ENCODE measurements around the gene CDK2. TPM values are rescaled to one million over a fixed set of nuclear protein-coding genes. Genes with fewer than 3 reads are reported as not detected.
A peak's percentile ranks its signal among the peaks of the same experiment; 100 is the strongest.

The CDK2 gene
- total RNA-seq, 1 donor from 2014 or later: 28.0 TPM

GRCh38 chr12:56010111-56010570 lies 43.5 kb downstream of the CDK2 start:
- DNase-seq: no peak
- no peaks in the 10 kb centered on the region for H3K4me1 ChIP-seq
- H3K36me3 ChIP-seq: no peaks in the 10 kb centered on the region
- TF ChIP-seq CTCF (IDR thresholded peaks at IDR 0.05): no peak
- no peak overlapping the region for H3K4me3 ChIP-seq
- no peak for ATAC-seq
- intact Hi-C loops (cut with DNase I): no loop called here
- no peaks in the 10 kb centered on the region for H3K9me3 ChIP-seq
- H3K27me3 ChIP-seq: no peaks in the 10 kb centered on the region
- no peak overlapping the region for H3K27ac ChIP-seq

- no peak overlapping the region for H3K4me3 ChIP-seq
- no peak overlapping the region for H3K27ac ChIP-seq
- no peaks in the 10 kb centered on the region for H3K36me3 ChIP-seq
- no peak for TF ChIP-seq CTCF (IDR thresholded peaks at IDR 0.05)
- no peaks in the 10 kb centered on the region for H3K9me3 ChIP-seq
- no peak for ATAC-seq
- intact Hi-C loops (cut with DNase I): no loop called here
- DNase-seq: no peak
- H3K27me3 ChIP-seq: no peaks in the 10 kb centered on the region
- H3K4me1 ChIP-seq: no peaks in the 10 kb centered on the region
These were observed 45.0 kb downstream of the CDK2 start for GRCh38 chr12:56011509-56012090.

- no peaks in the 10 kb centered on the region for H3K27me3 ChIP-seq
- DNase-seq: no peak
- no peak for TF ChIP-seq CTCF (IDR thresholded peaks at IDR 0.05)
- H3K4me1 ChIP-seq: no peaks in the 10 kb centered on the region
- ATAC-seq: peak; percentile 23
- H3K9me3 ChIP-seq: no peaks in the 10 kb centered on the region
- H3K4me3 ChIP-seq: no peak overlapping the region
- intact Hi-C loops (cut with DNase I): no loop called here
- H3K27ac ChIP-seq: no peak overlapping the region
- H3K36me3 ChIP-seq: peaks cover 4% of the 10 kb centered on the region
These were observed 46.9 kb downstream of the CDK2 start for GRCh38 chr12:56013482-56013881.

GRCh38 chr12:56014205-56014604 lies 47.6 kb downstream of the CDK2 start:
- H3K27ac ChIP-seq: peak overlapping the region; percentile 30
- peak; percentile 77 for ATAC-seq
- no peaks in the 10 kb centered on the region for H3K9me3 ChIP-seq
- H3K27me3 ChIP-seq: no peaks in the 10 kb centered on the region
- no peak for DNase-seq
- no peak overlapping the region for H3K4me3 ChIP-seq
- TF ChIP-seq CTCF (IDR thresholded peaks at IDR 0.05): no peak
- H3K36me3 ChIP-seq: peaks cover 11% of the 10 kb centered on the region
- no peaks in the 10 kb centered on the region for H3K4me1 ChIP-seq
- intact Hi-C loops (cut with DNase I): no loop called here

- no peak for TF ChIP-seq CTCF (IDR thresholded peaks at IDR 0.05)
- intact Hi-C loops (cut with DNase I): no loop called here
- Histone ChIP-seq H3K4me1 (peaks cover 17% of the 10 kb centered on the region), H3K27ac (no peak overlapping the region), H3K36me3 (peaks cover 14% of the 10 kb centered on the region), H3K9me3 (no peaks in the 10 kb centered on the region), H3K27me3 (no peaks in the 10 kb centered on the region), H3K4me3 (no peak overlapping the region)
- no peak for DNase-seq
- ATAC-seq: no peak
These were observed 50.6 kb downstream of the CDK2 start for GRCh38 chr12:56017181-56017580.

GRCh38 chr12:56018356-56018755 lies 51.7 kb downstream of the CDK2 start:
- Histone ChIP-seq H3K27me3 (no peaks in the 10 kb centered on the region), H3K36me3 (peaks cover 14% of the 10 kb centered on the region), H3K27ac (no peak overlapping the region), H3K4me1 (peaks cover 21% of the 10 kb centered on the region), H3K9me3 (no peaks in the 10 kb centered on the region), H3K4me3 (no peak overlapping the region)
- TF ChIP-seq CTCF (IDR thresholded peaks at IDR 0.05): no peak
- ATAC-seq (no peak), DNase-seq (no peak)
- intact Hi-C loops (cut with DNase I): no loop called here
